ENCODE measurements around the gene LRRC14B. TPM values are rescaled to one million over a fixed set of nuclear protein-coding genes. Genes with fewer than 3 reads are reported as not detected.

LRRC14B gene
- total RNA-seq, 1 donor from 2014 or later = not detected

- DNase-seq (ENCODE audit: low spot score) = no peak
Measured at GRCh38 chr5:192691-192969, 1.3 kb downstream of the LRRC14B start.

GRCh38 chr5:192970-193831, 1.9 kb downstream of the LRRC14B start:
- Histone ChIP-seq H3K36me3 (no peaks in the 10 kb centered on the region), H3K4me3 (no peak overlapping the region), H3F3A (ENCODE audit: low read depth) (no peaks in the 10 kb centered on the region), H3K4me1 (no peaks in the 10 kb centered on the region), H3K27ac (no peak overlapping the region), H3K9me3 (ENCODE audit: low read depth) (no peaks in the 10 kb centered on the region), H3K9ac (no peak overlapping the region), H3K27me3 (no peaks in the 10 kb centered on the region), H2AFZ (replicated peaks) (no peak overlapping the region), H4K20me1 (ENCODE audit: low read depth) (peaks cover 10% of the 10 kb centered on the region), H3K4me2 (no peak overlapping the region), H3K79me2 (ENCODE audit: low read depth) (no peaks in the 10 kb centered on the region)
- Mint-ChIP-seq H3K9me3 (no peaks in the 10 kb centered on the region), H3K27me3 (ENCODE audit: insufficient read depth, low read depth) (peaks cover 5% of the 10 kb centered on the region), H3K36me3 (no peaks in the 10 kb centered on the region), H3K4me3 (no peak overlapping the region), H3K4me1 (peaks cover 21% of the 10 kb centered on the region), H3K27ac (no peak overlapping the region)
- TF ChIP-seq EZH2 (IDR thresholded peaks at IDR 0.05) (no peak), EZH2phosphoT487 (IDR thresholded peaks at IDR 0.05) (no peak), CTCF (IDR thresholded peaks at IDR 0.05) (no peak)
- no peak for DNase-seq (ENCODE audit: low spot score)

More at GRCh38 chr5:192691-192969, 1.3 kb downstream of the LRRC14B start:
- no peak overlapping the region for H3K27ac ChIP-seq
- no peak overlapping the region for H3K4me3 ChIP-seq
- H4K20me1 ChIP-seq (ENCODE audit: low read depth) = peaks cover 16% of the 10 kb centered on the region
- H3F3A ChIP-seq (ENCODE audit: low read depth) = no peaks in the 10 kb centered on the region
- H3K4me1 Mint-ChIP-seq = peaks cover 21% of the 10 kb centered on the region
- H3K4me3 Mint-ChIP-seq = peak overlapping the region; percentile 7
- TF ChIP-seq CTCF (IDR thresholded peaks at IDR 0.05) = no peak
- no peak for TF ChIP-seq EZH2 (IDR thresholded peaks at IDR 0.05)
- TF ChIP-seq EZH2phosphoT487 (IDR thresholded peaks at IDR 0.05) = no peak
- H3K36me3 ChIP-seq = no peaks in the 10 kb centered on the region
- no peaks in the 10 kb centered on the region for H3K4me1 ChIP-seq
- H3K27me3 Mint-ChIP-seq (ENCODE audit: insufficient read depth, low read depth) = peaks cover 5% of the 10 kb centered on the region
- no peaks in the 10 kb centered on the region for H3K9me3 ChIP-seq (ENCODE audit: low read depth)
- H3K36me3 Mint-ChIP-seq = no peaks in the 10 kb centered on the region
- H3K27ac Mint-ChIP-seq = no peak overlapping the region
- no peaks in the 10 kb centered on the region for H3K79me2 ChIP-seq (ENCODE audit: low read depth)
- no peak overlapping the region for H2AFZ ChIP-seq (replicated peaks)
- H3K9ac ChIP-seq = no peak overlapping the region
- H3K4me2 ChIP-seq = no peak overlapping the region
- H3K9me3 Mint-ChIP-seq = no peaks in the 10 kb centered on the region
- H3K27me3 ChIP-seq = no peaks in the 10 kb centered on the region

- Histone ChIP-seq H3K79me2 (ENCODE audit: low read depth) (no peaks in the 10 kb centered on the region), H3K9me3 (ENCODE audit: low read depth) (no peaks in the 10 kb centered on the region), H3K36me3 (no peaks in the 10 kb centered on the region), H2AFZ (replicated peaks) (no peak overlapping the region), H3K4me2 (no peak overlapping the region), H3K4me3 (no peak overlapping the region), H3F3A (ENCODE audit: low read depth) (no peaks in the 10 kb centered on the region), H3K27me3 (no peaks in the 10 kb centered on the region), H4K20me1 (ENCODE audit: low read depth) (peaks cover 5% of the 10 kb centered on the region), H3K4me1 (no peaks in the 10 kb centered on the region), H3K27ac (no peak overlapping the region), H3K9ac (no peak overlapping the region)
- H3K9me3 Mint-ChIP-seq = no peaks in the 10 kb centered on the region
- peaks cover 16% of the 10 kb centered on the region for H3K4me1 Mint-ChIP-seq
- peaks cover 5% of the 10 kb centered on the region for H3K27me3 Mint-ChIP-seq (ENCODE audit: insufficient read depth, low read depth)
- no peak for TF ChIP-seq EZH2 (IDR thresholded peaks at IDR 0.05)
- TF ChIP-seq CTCF (IDR thresholded peaks at IDR 0.05) = no peak
- TF ChIP-seq EZH2phosphoT487 (IDR thresholded peaks at IDR 0.05) = no peak
- DNase-seq (ENCODE audit: low spot score) = no peak
- no peaks in the 10 kb centered on the region for H3K36me3 Mint-ChIP-seq
- no peak overlapping the region for H3K4me3 Mint-ChIP-seq
- no peak overlapping the region for H3K27ac Mint-ChIP-seq
Measured at GRCh38 chr5:194102-194501, 2.8 kb downstream of the LRRC14B start.

All from neural progenitor cell (in vitro differentiated cells).